Nephron progenitor cell (in vitro differentiated cells): ENCODE data around the gene C19orf12.

Experiments used
- DNase-seq: peaks from one replicate; pipeline ENCODE4 v3.0.0; 2021
- H3K27ac Mint-ChIP-seq: 2 replicates; pipeline ENCODE4 v1.8.0; 2021; ENCODE audit warnings: mild to moderate bottlenecking, moderate library complexity, mixed read lengths
- H3K27me3 Mint-ChIP-seq: 2 replicates; pipeline ENCODE4 v1.8.0; 2021; ENCODE audit warnings: mild to moderate bottlenecking, low read depth, mixed read lengths; ENCODE audit not compliant: poor library complexity
- H3K36me3 Mint-ChIP-seq: 2 replicates; pipeline ENCODE4 v1.8.0; 2021; ENCODE audit warnings: low read depth, mixed read lengths
- H3K4me1 Mint-ChIP-seq: 2 replicates; pipeline ENCODE4 v1.8.0; 2021; ENCODE audit warnings: mixed read lengths
- H3K4me3 Mint-ChIP-seq: 2 replicates; pipeline ENCODE4 v1.8.0; 2021; ENCODE audit warnings: mild to moderate bottlenecking, moderate library complexity, mixed read lengths
- H3K9me3 Mint-ChIP-seq: 2 replicates; pipeline ENCODE4 v1.8.0; 2021; ENCODE audit warnings: mild to moderate bottlenecking, moderate library complexity, mixed read lengths
- CTCF ChIP-seq: fragments of 200-600 bp; sonication (generic); IDR thresholded peaks from 2 replicates; pipeline ENCODE4 v1.5.0; 2021; ENCODE audit warnings: antibody characterized with exemption

The C19orf12 gene

GRCh38 chr19:29678484-29679106, 36.5 kb downstream of the C19orf12 start:
- DNase-seq = no peak
- Mint-ChIP-seq H3K4me3 (no peak overlapping the region), H3K4me1 (peaks cover 35% of the 10 kb centered on the region), H3K27ac (no peak overlapping the region), H3K27me3 (no peaks in the 10 kb centered on the region), H3K36me3 (no peaks in the 10 kb centered on the region), H3K9me3 (no peaks in the 10 kb centered on the region)
- no peak for TF ChIP-seq CTCF

GRCh38 chr19:29677001-29677817, 37.9 kb downstream of the C19orf12 start:
- Mint-ChIP-seq H3K4me1 (peaks cover 33% of the 10 kb centered on the region), H3K27me3 (peaks cover 4% of the 10 kb centered on the region), H3K27ac (peak overlapping the region; percentile 71), H3K9me3 (no peaks in the 10 kb centered on the region), H3K4me3 (no peak overlapping the region), H3K36me3 (no peaks in the 10 kb centered on the region)
- TF ChIP-seq CTCF = no peak
- DNase-seq = no peak

- TF ChIP-seq CTCF = no peak
- H3K9me3 Mint-ChIP-seq = no peaks in the 10 kb centered on the region
- DNase-seq = no peak
- peaks cover 38% of the 10 kb centered on the region for H3K4me1 Mint-ChIP-seq
- no peaks in the 10 kb centered on the region for H3K36me3 Mint-ChIP-seq
- no peak overlapping the region for H3K4me3 Mint-ChIP-seq
- peak overlapping the region; percentile 71 for H3K27ac Mint-ChIP-seq
- peaks cover 4% of the 10 kb centered on the region for H3K27me3 Mint-ChIP-seq
These were observed 38.5 kb downstream of the C19orf12 start for GRCh38 chr19:29676586-29676985.

- H3K4me1 Mint-ChIP-seq = peaks cover 38% of the 10 kb centered on the region
- H3K27ac Mint-ChIP-seq = no peak overlapping the region
- no peaks in the 10 kb centered on the region for H3K36me3 Mint-ChIP-seq
- no peak for DNase-seq
- no peak overlapping the region for H3K4me3 Mint-ChIP-seq
- no peaks in the 10 kb centered on the region for H3K9me3 Mint-ChIP-seq
- peaks cover 4% of the 10 kb centered on the region for H3K27me3 Mint-ChIP-seq
- TF ChIP-seq CTCF = no peak
These were observed 39.3 kb downstream of the C19orf12 start for GRCh38 chr19:29675650-29676186.

- Mint-ChIP-seq H3K4me1 (peaks cover 38% of the 10 kb centered on the region), H3K9me3 (no peaks in the 10 kb centered on the region), H3K36me3 (no peaks in the 10 kb centered on the region), H3K27me3 (peaks cover 4% of the 10 kb centered on the region), H3K4me3 (no peak overlapping the region), H3K27ac (no peak overlapping the region)
- DNase-seq = no peak
- no peak for TF ChIP-seq CTCF
These were observed 39.9 kb downstream of the C19orf12 start for GRCh38 chr19:29675120-29675649.
